ENCODE measurements around the gene RIMBP2.

RIMBP2 gene

GRCh38 chr12:130477266-130477665, 238.8 kb downstream of the RIMBP2 start:
- no peak for DNase-seq

GRCh38 chr12:130476451-130477135, 239.5 kb downstream of the RIMBP2 start:
- no peak for DNase-seq

GRCh38 chr12:130474599-130475269, 241.4 kb downstream of the RIMBP2 start:
- DNase-seq: no peak

GRCh38 chr12:130473266-130473665, 242.8 kb downstream of the RIMBP2 start:
- DNase-seq: no peak

- no peak for DNase-seq
Measured at GRCh38 chr12:130470969-130471368, 245.1 kb downstream of the RIMBP2 start.

GRCh38 chr12:130469552-130469951, 246.5 kb downstream of the RIMBP2 start:
- DNase-seq: no peak

- DNase-seq: no peak
Measured at GRCh38 chr12:130468700-130469245, 247.3 kb downstream of the RIMBP2 start.

GRCh38 chr12:130468186-130468585, 247.9 kb downstream of the RIMBP2 start:
- DNase-seq: no peak

GRCh38 chr12:130465626-130466025, 250.5 kb downstream of the RIMBP2 start:
- DNase-seq: no peak

- DNase-seq: no peak
Measured at GRCh38 chr12:130465046-130465445, 251.1 kb downstream of the RIMBP2 start.

- DNase-seq: no peak
Measured at GRCh38 chr12:130463818-130464670, 252.1 kb downstream of the RIMBP2 start.

GRCh38 chr12:130463275-130463658, 252.8 kb downstream of the RIMBP2 start:
- DNase-seq: no peak

- DNase-seq: no peak
Measured at GRCh38 chr12:130462558-130463274, 253.4 kb downstream of the RIMBP2 start.

GRCh38 chr12:130461839-130462557, 254.1 kb downstream of the RIMBP2 start:
- DNase-seq: no peak

- DNase-seq: no peak
Measured at GRCh38 chr12:130461447-130461815, 254.7 kb downstream of the RIMBP2 start.

- no peak for DNase-seq
Measured at GRCh38 chr12:130460611-130461446, 255.3 kb downstream of the RIMBP2 start.

- DNase-seq: no peak
Measured at GRCh38 chr12:130459916-130460315, 256.2 kb downstream of the RIMBP2 start.

- DNase-seq: no peak
Measured at GRCh38 chr12:130458341-130458740, 257.8 kb downstream of the RIMBP2 start.

- DNase-seq: no peak
Measured at GRCh38 chr12:130457215-130457614, 258.9 kb downstream of the RIMBP2 start.

- DNase-seq: no peak
Measured at GRCh38 chr12:130456375-130457199, 259.5 kb downstream of the RIMBP2 start.

Data from activated CD4-positive, alpha-beta T cell treated with anti-CD3 and anti-CD28 coated beads, Interleukin-10, Interleukin-2, amounts not matched to agents 100 ng/mL and 50 ng/mL, durations not matched to agents 16 hours and 8 hours (primary cell).